Measurements from ENCODE around the gene MED19. TPM values are rescaled to one million over a fixed set of nuclear protein-coding genes. Genes with fewer than 3 reads are reported as not detected.

MED19 gene
- total RNA-seq, 1 donor from 2014 or later = 15.9 TPM

DNA sequence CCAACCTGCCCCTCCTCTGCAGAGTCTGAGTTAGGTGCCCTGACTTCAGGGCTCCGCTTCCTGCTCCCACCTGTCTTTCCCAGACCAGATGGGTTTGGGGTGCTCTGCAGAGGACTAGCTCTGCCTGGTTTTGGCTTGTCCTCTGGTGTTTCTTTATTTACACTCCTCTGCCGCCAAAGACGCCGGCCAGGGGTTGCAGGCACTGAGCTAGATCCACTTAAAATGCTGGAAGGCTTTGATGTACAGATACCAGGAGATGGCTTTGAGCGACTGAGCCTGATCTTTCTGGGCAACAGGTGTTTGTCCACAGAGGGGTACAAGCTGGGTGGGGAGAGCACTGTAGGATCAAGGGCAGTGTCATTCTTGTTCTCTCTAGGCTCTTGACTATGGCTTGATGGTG is 33.2 kb upstream of the MED19 start:
- TF ChIP-seq, protein P1, sequence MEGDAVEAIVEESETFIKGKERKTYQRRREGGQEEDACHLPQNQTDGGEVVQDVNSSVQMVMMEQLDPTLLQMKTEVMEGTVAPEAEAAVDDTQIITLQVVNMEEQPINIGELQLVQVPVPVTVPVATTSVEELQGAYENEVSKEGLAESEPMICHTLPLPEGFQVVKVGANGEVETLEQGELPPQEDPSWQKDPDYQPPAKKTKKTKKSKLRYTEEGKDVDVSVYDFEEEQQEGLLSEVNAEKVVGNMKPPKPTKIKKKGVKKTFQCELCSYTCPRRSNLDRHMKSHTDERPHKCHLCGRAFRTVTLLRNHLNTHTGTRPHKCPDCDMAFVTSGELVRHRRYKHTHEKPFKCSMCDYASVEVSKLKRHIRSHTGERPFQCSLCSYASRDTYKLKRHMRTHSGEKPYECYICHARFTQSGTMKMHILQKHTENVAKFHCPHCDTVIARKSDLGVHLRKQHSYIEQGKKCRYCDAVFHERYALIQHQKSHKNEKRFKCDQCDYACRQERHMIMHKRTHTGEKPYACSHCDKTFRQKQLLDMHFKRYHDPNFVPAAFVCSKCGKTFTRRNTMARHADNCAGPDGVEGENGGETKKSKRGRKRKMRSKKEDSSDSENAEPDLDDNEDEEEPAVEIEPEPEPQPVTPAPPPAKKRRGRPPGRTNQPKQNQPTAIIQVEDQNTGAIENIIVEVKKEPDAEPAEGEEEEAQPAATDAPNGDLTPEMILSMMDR (conservative IDR thresholded peaks at IDR 0.05; ENCODE audit: low read depth, low read length) = no peak
- no peak overlapping the region for H3K4me3 ChIP-seq (ENCODE audit: low read depth, low read length)
- DNase-seq (ENCODE audit: low read depth) = no peak

DNA sequence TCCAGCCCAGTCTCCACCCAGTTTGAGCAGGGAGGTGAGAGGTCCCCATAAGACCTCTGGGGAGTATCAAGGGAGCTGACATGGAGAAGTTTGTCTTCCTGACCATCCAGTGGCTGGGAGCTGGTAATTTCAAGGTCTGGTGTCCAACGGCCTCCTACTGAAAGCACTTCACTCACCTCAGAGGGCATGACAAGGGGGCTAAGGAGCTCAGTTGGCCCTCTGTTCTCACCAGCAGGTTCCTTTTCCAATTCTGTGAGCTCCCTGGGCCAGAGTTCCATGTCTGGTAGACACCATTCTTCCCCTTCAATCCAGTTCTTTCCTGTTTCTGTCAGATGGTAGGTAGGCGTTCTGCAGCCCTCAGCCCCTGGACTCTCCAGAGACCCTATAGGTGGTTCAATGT is 32.3 kb upstream of the MED19 start:
- DNase-seq (ENCODE audit: low read depth) = no peak
- no peak overlapping the region for H3K4me3 ChIP-seq (ENCODE audit: low read depth, low read length)
- TF ChIP-seq, protein P1 (conservative IDR thresholded peaks at IDR 0.05; ENCODE audit: low read depth, low read length) = no peak

DNA sequence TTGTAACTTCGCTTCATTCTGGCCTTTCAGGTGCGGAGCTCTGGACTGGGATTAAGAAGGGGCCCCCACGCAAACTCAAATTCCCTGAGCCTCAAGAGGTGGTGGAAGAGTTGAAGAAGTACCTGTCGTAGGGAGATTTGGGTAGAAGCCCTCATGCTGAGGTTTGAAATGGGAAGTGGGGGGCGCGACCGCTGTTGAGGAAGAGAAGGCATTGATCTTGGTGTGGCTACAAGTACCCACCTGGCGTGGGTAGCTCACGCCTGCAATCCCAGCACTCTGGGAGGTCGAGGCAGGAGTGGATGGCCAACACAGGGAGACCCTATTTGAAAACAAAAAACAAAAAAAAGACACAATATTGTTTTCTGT is 30.1 kb upstream of the MED19 start:
- TF ChIP-seq, protein P1 (conservative IDR thresholded peaks at IDR 0.05; ENCODE audit: low read depth, low read length) = no peak
- H3K4me3 ChIP-seq (ENCODE audit: low read depth, low read length) = peak overlapping the region; percentile 85
- DNase-seq (ENCODE audit: low read depth) = no peak

DNA sequence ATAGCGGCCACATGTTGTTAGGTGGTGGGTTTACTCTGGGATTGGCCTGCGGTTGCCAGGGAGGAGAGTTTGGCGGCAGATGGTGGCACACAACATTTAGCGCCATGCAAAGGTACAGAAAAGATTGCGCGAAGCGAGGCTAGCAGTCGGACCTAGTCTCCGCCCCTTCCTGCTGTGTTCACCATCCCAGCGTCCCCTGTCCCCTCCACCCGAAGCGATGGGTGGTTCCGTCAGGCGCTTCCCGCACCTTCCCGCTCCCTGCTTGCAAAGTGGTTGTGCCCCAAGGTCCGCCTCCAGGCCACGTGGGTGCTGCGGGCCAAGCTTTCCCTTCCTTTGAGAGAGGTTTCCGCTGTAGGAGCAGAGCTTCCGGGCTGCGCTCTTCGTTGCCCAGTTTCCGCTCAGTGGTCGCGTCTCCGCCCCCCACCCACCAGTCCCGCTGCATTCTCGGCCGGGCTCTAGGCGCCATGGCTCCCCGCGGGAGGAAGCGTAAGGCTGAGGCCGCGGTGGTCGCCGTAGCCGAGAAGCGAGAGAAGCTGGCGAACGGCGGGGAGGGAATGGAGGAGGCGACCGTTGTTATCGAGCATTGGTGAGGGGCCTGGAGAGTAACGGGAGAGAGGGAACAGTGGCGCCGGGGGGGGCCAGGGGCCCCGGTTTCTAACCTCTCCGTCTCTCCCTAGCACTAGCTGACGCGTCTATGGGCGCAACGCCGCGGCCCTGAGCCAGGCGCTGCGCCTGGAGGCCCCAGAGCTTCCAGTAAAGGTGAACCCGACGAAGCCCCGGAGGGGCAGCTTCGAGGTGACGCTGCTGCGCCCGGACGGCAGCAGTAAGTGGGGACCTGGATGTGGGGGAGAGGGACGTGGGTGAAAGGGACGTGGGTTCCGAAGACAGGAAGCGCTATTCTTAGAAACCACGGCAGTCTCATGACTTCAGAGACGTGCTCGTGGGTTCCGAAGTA is 29.4 kb upstream of the MED19 start, which contains the start of gene SELENOH:
SELENOH (plus strand) TSS at position 360 of the 955 bp plus-strand sequence; CDS start at position 465, 105 bp downstream.
- TF ChIP-seq, protein P1 (conservative IDR thresholded peaks at IDR 0.05; ENCODE audit: low read depth, low read length) = no peak
- peak; percentile 75 for DNase-seq (ENCODE audit: low read depth)
- H3K4me3 ChIP-seq (ENCODE audit: low read depth, low read length) = peak within 1 kb of the TSS; percentile 85

DNA sequence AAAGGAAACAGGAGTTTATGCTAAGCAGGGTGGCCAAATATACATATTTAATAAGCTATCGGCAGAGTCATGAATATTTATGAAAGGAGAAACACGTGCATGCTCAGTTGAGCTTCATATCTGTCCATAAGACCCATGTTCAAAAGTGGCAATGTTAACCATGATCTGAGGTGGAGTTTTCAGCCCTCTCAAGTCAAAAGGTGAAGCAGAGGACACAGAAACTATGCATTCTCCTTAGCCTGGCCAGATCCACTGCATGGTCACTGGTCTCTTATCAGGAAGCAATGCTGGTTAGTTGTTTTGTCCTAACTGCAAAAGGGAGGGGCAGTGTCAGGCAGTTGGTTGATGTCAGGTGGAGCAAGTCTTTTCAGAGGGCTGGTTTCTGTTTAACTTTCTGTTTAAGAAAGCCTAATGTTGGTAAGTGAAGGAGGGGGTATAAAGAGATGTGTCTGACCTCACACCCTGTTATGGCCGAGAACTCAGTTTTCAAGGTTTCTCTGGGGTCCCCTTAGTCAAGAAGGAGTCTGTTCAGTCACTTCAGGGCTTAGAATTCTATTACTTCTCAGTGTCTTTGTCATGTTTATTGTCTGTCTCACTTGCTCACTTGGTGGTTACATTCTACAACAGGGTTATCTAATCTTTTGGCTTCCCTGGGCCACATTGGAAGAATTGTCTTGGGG is 23.7 kb upstream of the MED19 start:
- no peak overlapping the region for H3K4me3 ChIP-seq (ENCODE audit: low read depth, low read length)
- TF ChIP-seq, protein P1 (conservative IDR thresholded peaks at IDR 0.05; ENCODE audit: low read depth, low read length) = no peak
- DNase-seq (ENCODE audit: low read depth) = no peak

DNA sequence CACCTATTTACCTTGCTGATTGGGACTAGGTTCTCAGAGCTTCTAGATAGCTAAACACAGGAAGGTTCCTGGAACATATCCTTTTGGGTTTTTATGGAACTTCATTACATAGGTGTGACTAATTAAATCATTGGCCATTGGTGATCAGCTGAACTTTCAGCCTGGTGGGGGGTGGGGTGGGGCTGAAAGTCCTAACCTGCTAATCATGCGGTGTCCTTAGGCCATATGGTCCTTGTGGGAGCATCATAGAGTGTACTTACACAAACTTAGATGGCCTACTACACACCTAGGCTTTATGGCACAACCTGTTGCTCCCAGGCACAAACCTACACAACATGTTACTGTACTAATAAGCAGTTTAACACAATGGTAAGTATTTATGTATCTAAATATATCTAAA is 20.6 kb upstream of the MED19 start:
- no peak overlapping the region for H3K4me3 ChIP-seq (ENCODE audit: low read depth, low read length)
- TF ChIP-seq, protein P1 (conservative IDR thresholded peaks at IDR 0.05; ENCODE audit: low read depth, low read length) = no peak
- DNase-seq (ENCODE audit: low read depth) = no peak
